Panc1 (cell line): ENCODE data around the gene PEX6. TPM values are rescaled to one million over a fixed set of nuclear protein-coding genes. Genes with fewer than 3 reads are reported as not detected.

Experiments used
- ATAC-seq: fragments of 200-7000 bp; cut with Tn5 transposase; 2 replicates; pipeline ENCODE4 v1.9.1; 2020; ENCODE audit warnings: mild to moderate bottlenecking, moderate library complexity
- BruUV-seq: library from RNA; stranded (reverse); fragments of 400-500 nt; replicated peaks from 2 replicates; lab custom pipeline; 2021; lab: Mats Ljungman, UMichigan
- CTCF ChIA-PET: fragments of 300-600 bp; sonication (Branson Sonifier 250); formaldehyde crosslinking; loops from one replicate; lab custom pipeline; 2022; ENCODE audit warnings: antibody characterized with exemption; lab: Charles Lee
- POLR2A ChIA-PET: fragments of 300-600 bp; sonication (Branson Sonifier 250); formaldehyde crosslinking; loops from one replicate; lab custom pipeline; 2022; ENCODE audit warnings: antibody characterized with exemption; lab: Charles Lee
- DNase-seq: peaks from one replicate; pipeline ENCODE4 v3.0.0-alpha.2; 2010; ENCODE audit warnings: low read depth, low spot score
- H3K27ac ChIP-seq: 2 replicates; pipeline ENCODE4 v1.5.1; 2011; ENCODE audit warnings: mild to moderate bottlenecking, low read length, inconsistent platforms
- H3K27me3 ChIP-seq: fragments of 200-500 bp; sonication (Bioruptor generic); 2 replicates; pipeline ENCODE4 v1.6.0; 2014; ENCODE audit warnings: low read length, inconsistent platforms; ENCODE audit not compliant: control insufficient read depth, insufficient read depth
- H3K36me3 ChIP-seq: fragments of 200-500 bp; sonication (Bioruptor generic); 2 replicates; pipeline ENCODE4 v1.5.1; 2014; ENCODE audit warnings: inconsistent platforms, mild to moderate bottlenecking, low read length, moderate library complexity; ENCODE audit not compliant: control insufficient read depth, insufficient read depth
- H3K4me1 ChIP-seq: 2 replicates; pipeline ENCODE4 v1.5.1; 2011; ENCODE audit warnings: inconsistent platforms, mild to moderate bottlenecking, low read length, moderate library complexity; ENCODE audit not compliant: control insufficient read depth, insufficient read depth
- H3K4me3 ChIP-seq, 2 experiments: 2 replicates each; pipeline ENCODE4 v1.5.1; 2011 to 2012; ENCODE audit warnings: low read depth in 2 of 2, low read length in 2 of 2, mild to moderate bottlenecking in 2 of 2, inconsistent platforms in 1 of 2, moderate library complexity in 1 of 2
- H3K9me3 ChIP-seq: fragments of 200-500 bp; sonication (Bioruptor generic); 2 replicates; pipeline ENCODE4 v1.5.1; 2014; ENCODE audit warnings: low read depth, mild to moderate bottlenecking, inconsistent platforms, low read length, moderate library complexity; ENCODE audit not compliant: control insufficient read depth, insufficient read depth
- POLR2AphosphoS5 ChIP-seq: IDR thresholded peaks from 2 replicates; pipeline ENCODE4 v1.6.1; 2012; ENCODE audit warnings: mild to moderate bottlenecking, low read depth, low read length, moderate library complexity
- SIN3A ChIP-seq: IDR thresholded peaks from 2 replicates; pipeline ENCODE4 v1.6.1; 2012; ENCODE audit warnings: low read depth, mild to moderate bottlenecking, low read length, moderate library complexity, borderline replicate concordance; ENCODE audit not compliant: insufficient read depth
- TCF7L2 ChIP-seq: IDR thresholded peaks from 2 replicates; pipeline ENCODE4 v1.6.1; 2011; ENCODE audit warnings: mild to moderate bottlenecking, low read depth, low read length, inconsistent platforms
- in situ Hi-C: cut with HindIII; loops from 2 replicates; pipeline ENCODE4 v1.10.0; 2016; ENCODE audit warnings: low sequenced_read_pairs, low pct_unique_long_range_greater_than_20kb
- intact Hi-C: fragments of 100-400 bp; cut with micrococcal nuclease; formaldehyde crosslinking; loops from one replicate; pipeline ENCODE4 v1.10.0; 2022; ENCODE audit not compliant: unreplicated experiment
- total RNA-seq: library from RNA; stranded (reverse); gene quantifications from one replicate; pipeline ENCODE4 v1.2.1, GENCODE V29; 2021; ENCODE audit not compliant: unreplicated experiment
- TF ChIP-seq, protein P1 (sequence below): fragments of 450-650 bp; IDR thresholded peaks from 2 replicates; pipeline ENCODE4 v1.5.1; 2017; ENCODE audit warnings: mild to moderate bottlenecking
- TF ChIP-seq, protein P2 (sequence below), 2 experiments: IDR thresholded peaks; 2 replicates each; pipeline ENCODE4 v1.6.1; 2011 to 2012; ENCODE audit warnings: low read depth in 2 of 2, control low read depth in 1 of 2, low read length in 1 of 2, mild to moderate bottlenecking in 1 of 2, moderate library complexity in 1 of 2; ENCODE audit not compliant: insufficient read depth in 1 of 2

The PEX6 gene
- total RNA-seq, 1 experiment from 2014 or later = 21.7 TPM

DNA sequence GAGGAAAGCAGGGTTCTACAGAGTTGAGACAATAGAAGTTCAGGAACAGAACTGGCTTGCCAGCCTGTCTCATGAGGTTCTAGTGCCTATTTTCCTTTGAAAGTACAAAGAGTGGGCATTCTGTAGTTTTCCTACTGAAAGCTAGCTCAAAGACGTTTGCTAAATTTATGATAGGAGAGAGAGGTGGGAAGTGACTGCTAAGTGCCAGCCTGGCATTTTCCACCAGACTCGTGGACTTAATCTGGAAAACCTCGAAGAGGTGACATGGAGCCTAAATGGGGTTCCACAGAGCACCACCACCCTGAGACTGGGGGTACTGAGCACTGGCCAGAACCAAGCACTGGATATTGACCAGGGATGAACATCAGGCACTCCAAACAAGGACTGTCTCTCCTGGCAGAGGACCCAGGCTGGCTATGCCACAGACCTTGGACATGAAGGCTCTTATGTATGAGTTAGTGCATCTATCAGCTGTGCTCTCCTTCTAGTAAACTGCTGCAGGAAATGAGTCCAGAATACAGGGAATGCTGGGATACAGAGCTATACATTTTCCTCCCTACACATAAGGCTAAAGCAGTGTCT, 7.1 kb downstream of the PEX6 start:
- ChIA-PET POLR2A (interaction anchor here (0.7 kb wide), 1 partner anchor 481 kb away, joined by 6 read pairs; no protein-coding TSS in a partner anchor), CTCF (no interaction called here)
- DNase-seq = no peak
- no peak overlapping the region for H3K4me3 ChIP-seq
- intact Hi-C loops = no loop called here
- H3K36me3 ChIP-seq = no peaks in the 10 kb centered on the region
- no peak for TF ChIP-seq POLR2AphosphoS5
- TF ChIP-seq, protein P1, sequence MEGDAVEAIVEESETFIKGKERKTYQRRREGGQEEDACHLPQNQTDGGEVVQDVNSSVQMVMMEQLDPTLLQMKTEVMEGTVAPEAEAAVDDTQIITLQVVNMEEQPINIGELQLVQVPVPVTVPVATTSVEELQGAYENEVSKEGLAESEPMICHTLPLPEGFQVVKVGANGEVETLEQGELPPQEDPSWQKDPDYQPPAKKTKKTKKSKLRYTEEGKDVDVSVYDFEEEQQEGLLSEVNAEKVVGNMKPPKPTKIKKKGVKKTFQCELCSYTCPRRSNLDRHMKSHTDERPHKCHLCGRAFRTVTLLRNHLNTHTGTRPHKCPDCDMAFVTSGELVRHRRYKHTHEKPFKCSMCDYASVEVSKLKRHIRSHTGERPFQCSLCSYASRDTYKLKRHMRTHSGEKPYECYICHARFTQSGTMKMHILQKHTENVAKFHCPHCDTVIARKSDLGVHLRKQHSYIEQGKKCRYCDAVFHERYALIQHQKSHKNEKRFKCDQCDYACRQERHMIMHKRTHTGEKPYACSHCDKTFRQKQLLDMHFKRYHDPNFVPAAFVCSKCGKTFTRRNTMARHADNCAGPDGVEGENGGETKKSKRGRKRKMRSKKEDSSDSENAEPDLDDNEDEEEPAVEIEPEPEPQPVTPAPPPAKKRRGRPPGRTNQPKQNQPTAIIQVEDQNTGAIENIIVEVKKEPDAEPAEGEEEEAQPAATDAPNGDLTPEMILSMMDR = no peak
- TF ChIP-seq, protein P2, sequence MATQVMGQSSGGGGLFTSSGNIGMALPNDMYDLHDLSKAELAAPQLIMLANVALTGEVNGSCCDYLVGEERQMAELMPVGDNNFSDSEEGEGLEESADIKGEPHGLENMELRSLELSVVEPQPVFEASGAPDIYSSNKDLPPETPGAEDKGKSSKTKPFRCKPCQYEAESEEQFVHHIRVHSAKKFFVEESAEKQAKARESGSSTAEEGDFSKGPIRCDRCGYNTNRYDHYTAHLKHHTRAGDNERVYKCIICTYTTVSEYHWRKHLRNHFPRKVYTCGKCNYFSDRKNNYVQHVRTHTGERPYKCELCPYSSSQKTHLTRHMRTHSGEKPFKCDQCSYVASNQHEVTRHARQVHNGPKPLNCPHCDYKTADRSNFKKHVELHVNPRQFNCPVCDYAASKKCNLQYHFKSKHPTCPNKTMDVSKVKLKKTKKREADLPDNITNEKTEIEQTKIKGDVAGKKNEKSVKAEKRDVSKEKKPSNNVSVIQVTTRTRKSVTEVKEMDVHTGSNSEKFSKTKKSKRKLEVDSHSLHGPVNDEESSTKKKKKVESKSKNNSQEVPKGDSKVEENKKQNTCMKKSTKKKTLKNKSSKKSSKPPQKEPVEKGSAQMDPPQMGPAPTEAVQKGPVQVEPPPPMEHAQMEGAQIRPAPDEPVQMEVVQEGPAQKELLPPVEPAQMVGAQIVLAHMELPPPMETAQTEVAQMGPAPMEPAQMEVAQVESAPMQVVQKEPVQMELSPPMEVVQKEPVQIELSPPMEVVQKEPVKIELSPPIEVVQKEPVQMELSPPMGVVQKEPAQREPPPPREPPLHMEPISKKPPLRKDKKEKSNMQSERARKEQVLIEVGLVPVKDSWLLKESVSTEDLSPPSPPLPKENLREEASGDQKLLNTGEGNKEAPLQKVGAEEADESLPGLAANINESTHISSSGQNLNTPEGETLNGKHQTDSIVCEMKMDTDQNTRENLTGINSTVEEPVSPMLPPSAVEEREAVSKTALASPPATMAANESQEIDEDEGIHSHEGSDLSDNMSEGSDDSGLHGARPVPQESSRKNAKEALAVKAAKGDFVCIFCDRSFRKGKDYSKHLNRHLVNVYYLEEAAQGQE (IDR thresholded peaks at IDR 0.05; ENCODE audit: insufficient read depth in 1 of 2, low read depth in 2 of 2, low read length in 1 of 2) = no peak
- no peak for TF ChIP-seq TCF7L2
- no peak for TF ChIP-seq SIN3A
- H3K27ac ChIP-seq = no peak overlapping the region
- no peaks in the 10 kb centered on the region for H3K27me3 ChIP-seq
- H3K4me1 ChIP-seq = peaks cover 7% of the 10 kb centered on the region
- no peaks in the 10 kb centered on the region for H3K9me3 ChIP-seq
- ATAC-seq = no peak
- BruUV-seq = no TSS peak
- in situ Hi-C loops = no loop called here

DNA sequence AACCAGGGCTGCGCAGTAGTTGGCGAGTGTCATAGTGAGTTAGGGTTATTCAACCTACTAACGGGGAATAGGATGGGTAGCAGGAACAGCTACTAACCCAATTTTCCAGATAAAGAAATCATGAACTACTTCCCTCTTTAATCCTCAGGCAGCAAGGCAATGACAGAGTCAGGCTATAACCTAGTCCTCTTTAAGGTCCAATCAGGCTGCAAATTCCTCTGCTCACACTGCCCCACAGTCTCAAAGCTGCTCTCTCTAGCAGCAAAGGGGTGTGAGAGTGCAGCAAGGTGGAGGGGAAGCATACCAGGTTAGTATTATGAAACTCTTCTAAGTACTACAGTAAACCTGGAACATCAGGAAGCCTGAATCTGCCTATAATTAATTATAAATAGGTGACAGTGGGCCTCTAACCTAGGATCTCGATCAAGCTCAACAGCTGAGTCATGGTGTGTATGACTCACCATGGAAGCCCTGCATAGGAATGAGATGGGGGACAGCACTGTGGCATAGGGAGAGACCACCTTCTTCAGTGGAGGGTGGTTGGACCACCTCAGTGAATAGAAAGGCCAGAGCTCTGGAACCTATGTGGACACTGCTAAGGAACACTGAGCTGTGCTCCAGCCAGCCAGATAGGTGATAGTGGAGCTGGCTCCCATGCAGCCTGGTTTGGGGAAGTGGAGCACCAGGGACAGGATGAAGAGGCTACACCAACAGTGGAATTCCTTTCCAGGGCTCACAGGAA, 7.9 kb downstream of the PEX6 start:
- in situ Hi-C loops = no loop called here
- intact Hi-C loops = no loop called here
- TF ChIP-seq, protein P2 (IDR thresholded peaks at IDR 0.05; ENCODE audit: insufficient read depth in 1 of 2, low read depth in 2 of 2, low read length in 1 of 2) = no peak
- TF ChIP-seq SIN3A (no peak), TCF7L2 (no peak), POLR2AphosphoS5 (no peak)
- TF ChIP-seq, protein P1 = no peak
- no TSS peak for BruUV-seq
- Histone ChIP-seq H3K4me3 (no peak overlapping the region), H3K9me3 (no peaks in the 10 kb centered on the region), H3K36me3 (no peaks in the 10 kb centered on the region), H3K4me1 (peaks cover 6% of the 10 kb centered on the region), H3K27me3 (no peaks in the 10 kb centered on the region), H3K27ac (0 out of 2 replicates have a peak overlapping the region, but pooled peaks have one; percentile 7)
- CTCF ChIA-PET = interaction anchor here (0.8 kb wide), 1 partner anchor 52 kb away, joined by 5 read pairs; no protein-coding TSS in a partner anchor
- DNase-seq = no peak
- POLR2A ChIA-PET = interaction anchor here (0.8 kb wide), 1 partner anchor 9 kb away, joined by 4 read pairs; no protein-coding TSS in a partner anchor
- peak; percentile 45 for ATAC-seq
